Glutamatergic neuron (in vitro differentiated cells): ENCODE results near the gene NOX3. TPM values are rescaled to one million over a fixed set of nuclear protein-coding genes. Genes with fewer than 3 reads are reported as not detected.

Source experiments
- DNase-seq: peaks from one replicate; pipeline ENCODE4 v3.0.0; 2022
- H3K27ac Mint-ChIP-seq: one replicate; pipeline ENCODE4 v1.8.0; 2020; ENCODE audit warnings: mild to moderate bottlenecking, mixed read lengths, inconsistent platforms; ENCODE audit not compliant: unreplicated experiment
- H3K27me3 Mint-ChIP-seq: one replicate; pipeline ENCODE4 v1.8.0; 2020; ENCODE audit warnings: mild to moderate bottlenecking, moderate library complexity, mixed read lengths, inconsistent platforms; ENCODE audit not compliant: unreplicated experiment
- H3K36me3 Mint-ChIP-seq: one replicate; pipeline ENCODE4 v1.8.0; 2020; ENCODE audit warnings: mild to moderate bottlenecking, mixed read lengths, inconsistent platforms; ENCODE audit not compliant: unreplicated experiment
- H3K4me1 Mint-ChIP-seq: one replicate; pipeline ENCODE4 v1.8.0; 2020; ENCODE audit warnings: mild to moderate bottlenecking, low read depth, mixed read lengths, inconsistent platforms; ENCODE audit not compliant: unreplicated experiment
- H3K4me3 Mint-ChIP-seq: one replicate; pipeline ENCODE4 v1.8.0; 2020; ENCODE audit warnings: mild to moderate bottlenecking, mixed read lengths, inconsistent platforms; ENCODE audit not compliant: unreplicated experiment
- H3K9me3 Mint-ChIP-seq: one replicate; pipeline ENCODE4 v1.8.0; 2020; ENCODE audit warnings: mild to moderate bottlenecking, moderate library complexity, mixed read lengths, inconsistent platforms; ENCODE audit not compliant: unreplicated experiment
- CTCF ChIP-seq: fragments of 200-600 bp; sonication (generic); IDR thresholded peaks from one replicate; pipeline ENCODE4 v1.5.0; 2021; ENCODE audit not compliant: partially characterized antibody, unreplicated experiment
- total RNA-seq: library from RNA; stranded (reverse); fragmentation: NEBNext Ultra II Directional; extraction: Animal tissue kit (Norgen Biotek cat#: 25700); gene quantifications from one replicate; pipeline ENCODE4 v1.2.1, GENCODE V29; 2021; ENCODE audit not compliant: unreplicated experiment

The NOX3 gene
- total RNA-seq, 1 donor from 2014 or later = not detected

GRCh38 chr6:155382338-155382685 lies 73.3 kb downstream of the NOX3 start:
- no peak for TF ChIP-seq CTCF
- no peaks in the 10 kb centered on the region for H3K4me1 Mint-ChIP-seq
- H3K27me3 Mint-ChIP-seq = no peaks in the 10 kb centered on the region
- H3K36me3 Mint-ChIP-seq = no peaks in the 10 kb centered on the region
- H3K9me3 Mint-ChIP-seq = no peaks in the 10 kb centered on the region
- no peak overlapping the region for H3K27ac Mint-ChIP-seq
- no peak overlapping the region for H3K4me3 Mint-ChIP-seq
- DNase-seq = no peak

GRCh38 chr6:155381673-155382337 lies 73.8 kb downstream of the NOX3 start:
- Mint-ChIP-seq H3K4me1 (no peaks in the 10 kb centered on the region), H3K27me3 (no peaks in the 10 kb centered on the region), H3K4me3 (no peak overlapping the region), H3K27ac (no peak overlapping the region), H3K9me3 (no peaks in the 10 kb centered on the region), H3K36me3 (no peaks in the 10 kb centered on the region)
- DNase-seq = no peak
- no peak for TF ChIP-seq CTCF

DNA sequence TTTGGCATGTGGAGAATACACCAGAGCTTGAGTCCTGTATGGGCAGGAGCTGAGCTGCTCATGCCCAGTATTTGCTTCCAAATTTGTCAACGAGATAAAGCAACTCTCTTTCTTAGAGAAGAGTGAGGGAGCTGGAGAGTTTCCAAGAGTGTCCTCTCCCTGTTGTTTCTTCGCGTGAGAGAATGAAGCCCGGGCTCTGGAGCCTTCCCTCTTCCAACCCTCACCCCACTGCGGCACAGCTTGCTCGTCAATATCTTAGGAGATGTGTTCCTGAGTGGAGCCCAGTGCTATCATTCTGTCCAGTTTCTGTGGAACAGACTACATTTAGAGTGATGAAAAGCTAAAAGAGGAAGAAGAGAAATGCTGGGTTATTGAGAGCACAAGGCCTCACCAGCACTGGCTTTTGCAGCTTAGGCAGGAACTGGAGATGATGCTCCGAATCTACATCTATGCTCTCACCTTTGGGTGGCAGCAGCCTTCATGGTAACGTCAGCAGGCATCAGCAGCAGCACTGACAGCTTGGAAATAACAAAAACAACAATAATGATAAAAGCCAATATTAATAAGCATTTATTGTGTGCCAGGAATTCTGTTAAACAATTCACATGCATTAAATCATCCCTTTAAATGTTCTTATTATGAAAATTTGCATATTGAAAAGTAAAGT lies 74.8 kb downstream of the NOX3 start:
- Mint-ChIP-seq H3K27me3 (no peaks in the 10 kb centered on the region), H3K36me3 (no peaks in the 10 kb centered on the region), H3K9me3 (no peaks in the 10 kb centered on the region), H3K4me1 (no peaks in the 10 kb centered on the region), H3K4me3 (no peak overlapping the region), H3K27ac (no peak overlapping the region)
- TF ChIP-seq CTCF = no peak
- no peak for DNase-seq

- Mint-ChIP-seq H3K4me1 (no peaks in the 10 kb centered on the region), H3K4me3 (no peak overlapping the region), H3K27me3 (no peaks in the 10 kb centered on the region), H3K9me3 (no peaks in the 10 kb centered on the region), H3K27ac (no peak overlapping the region), H3K36me3 (no peaks in the 10 kb centered on the region)
- no peak for DNase-seq
- no peak for TF ChIP-seq CTCF
Measured at GRCh38 chr6:155378724-155379123, 76.9 kb downstream of the NOX3 start.

- no peaks in the 10 kb centered on the region for H3K4me1 Mint-ChIP-seq
- no peak overlapping the region for H3K4me3 Mint-ChIP-seq
- no peak overlapping the region for H3K27ac Mint-ChIP-seq
- H3K27me3 Mint-ChIP-seq = no peaks in the 10 kb centered on the region
- TF ChIP-seq CTCF = no peak
- H3K9me3 Mint-ChIP-seq = no peaks in the 10 kb centered on the region
- no peak for DNase-seq
- H3K36me3 Mint-ChIP-seq = no peaks in the 10 kb centered on the region
Measured at GRCh38 chr6:155378276-155378675, 77.4 kb downstream of the NOX3 start.
